Esophagus (tissue), 2 donors: Measurements from ENCODE around the gene MYL3. TPM values are rescaled to one million over a fixed set of nuclear protein-coding genes. Genes with fewer than 3 reads are reported as not detected.

Experiments used
- H3K27ac ChIP-seq, 2 donors: one replicate each; pipeline ENCODE4 v1.5.1; 2013; ENCODE audit warnings: low read depth in 2 of 2, mild to moderate bottlenecking in 2 of 2, inconsistent platforms in 1 of 2, low read length in 1 of 2, moderate library complexity in 1 of 2
- H3K27me3 ChIP-seq, 2 donors: one replicate each; pipeline ENCODE4 v1.6.1; 2013; ENCODE audit warnings: low read length in 2 of 2, control low read depth in 1 of 2, mild to moderate bottlenecking in 1 of 2; ENCODE audit not compliant: insufficient read depth in 2 of 2, control insufficient read depth in 1 of 2
- H3K36me3 ChIP-seq, 2 donors: one replicate each; pipeline ENCODE4 v1.6.1; 2013; ENCODE audit warnings: low read length in 1 of 2; ENCODE audit not compliant: control insufficient read depth in 2 of 2, insufficient read depth in 2 of 2
- H3K4me1 ChIP-seq, 2 donors: one replicate each; pipeline ENCODE4 v1.6.1; 2013; ENCODE audit warnings: low read length in 1 of 2; ENCODE audit not compliant: control insufficient read depth in 2 of 2, insufficient read depth in 2 of 2
- H3K4me3 ChIP-seq, 2 donors: one replicate each; pipeline ENCODE4 v1.5.1; 2013; ENCODE audit warnings: low read length in 2 of 2, mild to moderate bottlenecking in 2 of 2, low read depth in 1 of 2, moderate library complexity in 1 of 2
- H3K9me3 ChIP-seq, 2 donors: one replicate each; pipeline ENCODE4 v1.6.1; 2013; ENCODE audit warnings: mild to moderate bottlenecking in 2 of 2, low read depth in 1 of 2, low read length in 1 of 2, moderate library complexity in 1 of 2; ENCODE audit not compliant: control insufficient read depth in 2 of 2, insufficient read depth in 1 of 2
- WGBS, 2 donors: extraction: QIAGEN DNeasy Blood & Tissue Kit; methylation state at CpG; one replicate each; pipeline ENCODE4 v1.1.7; 2013; 5-methylcytosine and 5-hydroxymethylcytosine counted together
- polyA plus RNA-seq, 2 donors: library from polyadenylated mRNA; stranded (reverse); fragments of 200-250 nt; gene quantifications; one replicate each; pipeline ENCODE4 v1.2.3, GENCODE V29; 2013
- donor health status: healthy with polysubstance abuse.
- donor health status: Bipolar disorder and iron deficiency.

MYL3 gene
- polyA plus RNA-seq, 2 donors: 0.67 to 0.87 TPM

DNA sequence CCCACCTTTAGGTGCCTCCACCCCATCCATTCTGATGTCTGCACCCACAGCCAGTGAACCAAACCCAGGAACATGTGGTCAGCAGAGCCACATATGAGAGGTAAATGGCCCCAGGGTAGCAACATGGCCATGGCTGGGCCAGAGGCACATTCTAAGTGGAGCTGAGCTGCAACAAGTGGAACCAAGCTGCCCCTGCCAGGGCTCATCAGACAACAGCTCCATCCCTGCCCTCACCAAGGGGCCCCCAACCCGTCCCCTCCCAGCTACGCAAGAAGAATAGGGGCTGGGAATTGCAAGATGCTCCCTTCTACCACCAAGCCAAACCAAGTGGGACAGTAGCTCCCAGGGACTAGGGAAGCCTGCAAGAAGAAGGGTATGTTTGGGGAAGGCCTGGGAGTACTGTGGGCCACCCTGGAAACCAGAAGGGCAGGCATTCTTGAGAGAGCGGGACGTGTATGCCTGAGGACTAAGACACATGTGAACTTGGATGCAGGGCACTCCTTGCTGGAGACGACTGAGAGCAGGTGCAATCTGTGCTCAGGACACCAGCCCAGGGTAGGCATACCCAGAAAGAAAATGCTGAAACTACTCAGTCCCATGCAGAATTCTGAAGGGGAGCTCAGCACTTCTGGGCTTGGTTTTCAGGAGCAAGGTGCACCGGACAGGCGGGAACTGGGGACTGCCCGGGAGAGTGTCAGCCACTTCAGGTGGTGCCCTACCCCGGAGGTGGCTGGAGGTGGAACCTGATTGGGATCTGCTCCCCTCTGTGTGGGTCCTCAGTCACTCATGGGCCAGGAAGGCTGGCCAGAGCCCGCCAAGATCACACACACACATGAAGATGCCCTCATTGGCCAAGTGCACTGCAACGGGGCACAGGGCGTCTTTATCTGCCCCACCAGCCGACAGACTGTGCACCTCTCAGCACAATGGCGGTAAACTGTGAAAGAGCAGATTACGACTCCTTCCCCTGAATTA, 9.5 kb downstream of the MYL3 start:
- H3K27ac ChIP-seq: no peak overlapping the region
- H3K4me1 ChIP-seq: no peaks in the 10 kb centered on the region
- H3K9me3 ChIP-seq: no peaks in the 10 kb centered on the region
- WGBS, 2 donors: 87 to 89% methylated on average over 15 of the region's 15 CpGs
- no peaks in the 10 kb centered on the region for H3K27me3 ChIP-seq
- H3K4me3 ChIP-seq: no peak overlapping the region
- no peaks in the 10 kb centered on the region for H3K36me3 ChIP-seq

DNA sequence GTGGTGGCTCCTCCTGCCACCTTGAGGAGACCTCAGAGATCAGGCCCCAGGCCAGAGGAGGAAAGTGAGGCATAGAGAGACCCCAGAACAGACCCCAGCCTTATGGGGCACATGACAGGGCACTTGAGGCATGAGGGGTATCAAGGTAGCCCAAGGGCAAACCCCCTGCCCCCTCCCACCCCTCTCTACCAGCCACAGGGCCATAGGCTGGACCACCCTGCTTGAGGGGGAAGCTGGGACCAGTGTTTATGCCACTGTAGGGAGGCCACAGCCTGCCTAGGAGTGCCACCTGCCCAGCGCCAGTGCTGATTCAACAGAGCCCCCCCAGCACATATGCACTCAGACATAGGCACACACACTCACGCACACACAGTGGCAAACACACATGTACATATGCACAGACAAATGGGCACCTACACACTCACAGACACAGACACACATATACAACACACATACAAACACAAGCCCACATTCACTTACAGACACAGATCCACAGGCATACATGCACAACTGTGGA, 10.3 kb downstream of the MYL3 start:
- H3K27me3 ChIP-seq: no peaks in the 10 kb centered on the region
- H3K4me3 ChIP-seq: no peak overlapping the region
- no peaks in the 10 kb centered on the region for H3K36me3 ChIP-seq
- H3K27ac ChIP-seq: no peak overlapping the region
- no peaks in the 10 kb centered on the region for H3K9me3 ChIP-seq
- no peaks in the 10 kb centered on the region for H3K4me1 ChIP-seq
- 94 to 96% methylated on average over 2 of the region's 2 CpGs for WGBS, 2 donors

DNA sequence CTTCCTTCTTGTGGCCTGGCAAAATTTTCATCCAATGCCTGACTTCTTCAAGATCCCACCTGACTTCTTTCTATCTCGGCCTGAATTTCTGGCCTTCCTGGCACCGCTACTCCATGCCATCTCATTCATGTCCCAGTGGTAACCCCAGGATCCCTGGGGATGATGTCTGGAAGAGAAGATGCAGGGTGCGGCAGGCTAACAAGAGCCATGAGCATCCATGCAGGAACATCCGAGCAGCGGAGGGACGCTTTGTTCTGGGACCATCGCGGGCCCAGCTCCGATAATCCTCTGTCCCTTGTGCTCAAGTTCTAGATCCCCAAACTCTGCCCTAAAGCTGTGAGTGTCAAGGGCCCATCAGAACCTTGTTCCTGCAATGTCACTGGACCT, 10.9 kb downstream of the MYL3 start:
- Histone ChIP-seq H3K27me3 (no peaks in the 10 kb centered on the region), H3K4me1 (no peaks in the 10 kb centered on the region), H3K36me3 (no peaks in the 10 kb centered on the region), H3K27ac (no peak overlapping the region), H3K9me3 (no peaks in the 10 kb centered on the region), H3K4me3 (no peak overlapping the region)
- 92 to 93% methylated on average over 9 of the region's 9 CpGs for WGBS, 2 donors

DNA sequence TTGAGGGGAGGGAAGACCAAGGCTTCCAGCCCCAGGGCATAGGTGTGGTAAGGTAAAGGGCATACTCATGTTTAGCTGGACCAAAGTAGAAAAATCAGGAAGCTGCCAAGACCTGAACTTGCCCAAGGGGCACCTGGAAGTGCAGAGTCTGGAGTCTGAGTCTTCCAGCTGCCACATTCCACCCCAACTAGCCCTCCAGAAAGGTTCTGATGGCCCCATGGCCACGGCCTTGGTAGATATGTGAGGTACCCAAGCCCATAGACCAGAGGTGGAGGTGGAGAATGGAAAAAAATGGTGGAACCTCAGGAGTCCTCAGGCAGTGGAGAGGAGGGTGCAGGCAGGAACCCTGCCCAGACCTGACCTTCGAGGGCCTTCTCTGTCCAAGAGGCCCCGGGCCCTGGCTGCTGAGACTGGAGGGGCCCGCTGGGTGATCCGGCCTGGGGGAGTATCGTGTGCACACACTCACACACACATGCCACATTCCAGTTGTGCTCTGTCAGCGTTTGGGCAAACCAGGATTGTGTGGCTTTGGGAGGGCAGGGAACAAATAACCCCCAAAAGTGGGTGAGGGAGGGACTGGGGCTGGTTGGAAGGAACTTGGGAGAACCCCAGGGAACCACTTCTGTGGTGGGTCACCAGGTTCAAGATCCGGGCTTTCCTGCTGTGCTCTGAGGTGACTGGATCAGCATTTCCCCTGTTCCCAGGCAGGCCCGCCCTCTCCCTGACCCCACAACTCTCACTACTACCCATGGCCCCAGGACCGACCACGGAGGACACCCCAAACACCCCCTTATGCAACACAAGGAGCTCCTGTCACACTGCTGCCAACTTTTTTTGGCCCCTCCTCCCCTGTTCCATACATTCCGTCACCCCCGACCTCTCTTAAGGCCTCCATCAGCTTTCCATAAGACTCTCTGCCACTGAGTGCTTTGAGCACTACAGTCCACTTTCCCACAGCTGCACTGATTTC, 11.6 kb downstream of the MYL3 start:
- WGBS, 2 donors: 80 to 90% methylated on average over 13 of the region's 13 CpGs
- no peak overlapping the region for H3K27ac ChIP-seq
- peaks cover 0 to 1% of the 10 kb centered on the region in 2 donors for H3K4me1 ChIP-seq
- no peak overlapping the region for H3K4me3 ChIP-seq
- no peaks in the 10 kb centered on the region for H3K36me3 ChIP-seq
- no peaks in the 10 kb centered on the region for H3K27me3 ChIP-seq
- H3K9me3 ChIP-seq: no peaks in the 10 kb centered on the region

DNA sequence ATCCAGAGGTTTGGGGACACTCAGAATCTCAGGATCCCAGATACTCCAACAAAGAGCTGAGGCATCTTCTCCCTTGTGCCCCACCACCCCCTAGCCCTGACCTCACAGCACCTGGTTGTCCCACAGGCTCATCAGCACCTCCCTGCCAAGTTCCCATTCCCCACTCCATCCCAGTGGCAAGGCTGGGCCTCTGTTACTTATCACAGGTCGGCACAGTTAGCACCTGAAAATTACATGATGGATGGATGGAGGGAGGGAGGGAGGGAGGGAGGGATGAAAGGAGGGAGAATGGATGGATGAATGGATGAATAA, 12.8 kb downstream of the MYL3 start:
- H3K27ac ChIP-seq: no peak overlapping the region
- WGBS, 2 donors: 67 to 71% methylated on average over 1 of the region's 1 CpG
- peaks cover 2 to 5% of the 10 kb centered on the region in 2 donors for H3K4me1 ChIP-seq
- no peaks in the 10 kb centered on the region for H3K9me3 ChIP-seq
- H3K4me3 ChIP-seq: no peak overlapping the region
- H3K27me3 ChIP-seq: no peaks in the 10 kb centered on the region
- no peaks in the 10 kb centered on the region for H3K36me3 ChIP-seq

DNA sequence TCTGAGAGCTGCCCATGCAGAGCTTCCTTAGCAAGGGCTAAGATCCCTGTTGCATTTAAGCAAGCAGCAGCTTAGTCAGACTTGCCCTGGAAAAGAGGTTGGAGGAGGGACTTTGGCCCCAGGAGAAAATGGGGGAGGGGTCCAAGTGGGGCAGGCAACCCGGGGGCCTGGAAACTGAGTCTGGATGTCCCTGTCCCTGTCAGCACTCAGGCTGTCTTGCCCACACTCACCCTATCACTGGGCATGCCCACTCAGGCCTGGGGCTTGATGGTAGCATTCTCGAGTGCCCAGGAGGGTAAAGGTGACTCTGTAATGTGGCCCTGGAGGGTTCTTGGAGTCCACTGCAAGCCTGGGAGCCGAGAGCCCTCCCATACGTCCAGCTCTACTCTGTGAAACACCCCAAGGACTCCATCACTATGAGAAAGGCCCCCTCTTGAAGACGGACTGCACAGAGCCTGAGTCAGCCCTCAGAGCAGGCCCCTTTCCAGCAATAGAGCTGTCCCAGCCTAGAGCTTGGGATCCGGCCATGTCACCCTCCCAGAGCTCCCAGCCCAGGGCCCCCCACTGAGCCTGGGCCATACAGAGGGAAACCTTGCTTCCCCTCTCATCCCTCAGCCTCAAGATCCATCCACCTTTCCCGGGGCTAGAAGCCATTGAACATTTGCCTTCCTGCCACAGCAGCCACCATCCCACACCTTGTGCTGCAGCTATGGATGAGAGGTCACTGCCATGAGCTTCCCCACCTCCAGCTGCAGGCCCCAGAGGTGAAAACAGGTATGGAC, 13.4 kb downstream of the MYL3 start:
- H3K9me3 ChIP-seq: no peaks in the 10 kb centered on the region
- H3K36me3 ChIP-seq: no peaks in the 10 kb centered on the region
- H3K27me3 ChIP-seq: no peaks in the 10 kb centered on the region
- no peak overlapping the region for H3K27ac ChIP-seq
- WGBS, 2 donors: 78% methylated on average over 7 of the region's 7 CpGs
- H3K4me3 ChIP-seq: no peak overlapping the region
- peaks cover 2 to 5% of the 10 kb centered on the region in 2 donors for H3K4me1 ChIP-seq

DNA sequence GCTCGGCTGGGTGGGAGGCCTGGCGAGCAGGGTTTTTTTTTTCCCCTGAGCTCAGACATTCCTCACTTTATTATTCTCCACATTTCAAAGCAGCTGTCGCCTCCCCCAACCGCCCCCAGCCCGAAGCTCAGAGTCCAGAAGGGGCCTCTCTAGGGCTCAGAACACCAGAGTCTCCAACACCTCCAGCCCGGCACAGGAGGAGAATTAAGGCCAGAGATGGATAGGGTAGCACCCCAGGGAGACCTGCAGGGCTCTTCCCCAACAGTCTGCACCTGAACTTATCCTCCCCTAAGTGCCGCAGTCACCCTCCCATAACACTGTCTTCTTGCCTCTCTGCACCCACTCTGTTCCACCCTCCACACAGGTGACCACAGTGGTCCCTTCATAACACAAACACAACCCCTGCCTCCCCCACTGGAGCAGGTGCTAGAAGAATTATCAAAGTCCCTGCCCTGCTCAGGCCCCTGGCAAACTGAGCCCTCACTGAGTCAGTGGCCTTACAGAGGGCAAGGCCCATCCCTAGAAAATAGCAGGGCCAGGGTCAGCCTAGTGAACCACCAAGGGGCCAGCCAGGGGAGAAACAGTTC, 14.1 kb downstream of the MYL3 start:
- peaks cover 2 to 5% of the 10 kb centered on the region in 2 donors for H3K4me1 ChIP-seq
- 86 to 93% methylated on average over 7 of the region's 7 CpGs for WGBS, 2 donors
- H3K9me3 ChIP-seq: no peaks in the 10 kb centered on the region
- H3K27ac ChIP-seq: no peak overlapping the region
- no peak overlapping the region for H3K4me3 ChIP-seq
- no peaks in the 10 kb centered on the region for H3K27me3 ChIP-seq
- no peaks in the 10 kb centered on the region for H3K36me3 ChIP-seq

DNA sequence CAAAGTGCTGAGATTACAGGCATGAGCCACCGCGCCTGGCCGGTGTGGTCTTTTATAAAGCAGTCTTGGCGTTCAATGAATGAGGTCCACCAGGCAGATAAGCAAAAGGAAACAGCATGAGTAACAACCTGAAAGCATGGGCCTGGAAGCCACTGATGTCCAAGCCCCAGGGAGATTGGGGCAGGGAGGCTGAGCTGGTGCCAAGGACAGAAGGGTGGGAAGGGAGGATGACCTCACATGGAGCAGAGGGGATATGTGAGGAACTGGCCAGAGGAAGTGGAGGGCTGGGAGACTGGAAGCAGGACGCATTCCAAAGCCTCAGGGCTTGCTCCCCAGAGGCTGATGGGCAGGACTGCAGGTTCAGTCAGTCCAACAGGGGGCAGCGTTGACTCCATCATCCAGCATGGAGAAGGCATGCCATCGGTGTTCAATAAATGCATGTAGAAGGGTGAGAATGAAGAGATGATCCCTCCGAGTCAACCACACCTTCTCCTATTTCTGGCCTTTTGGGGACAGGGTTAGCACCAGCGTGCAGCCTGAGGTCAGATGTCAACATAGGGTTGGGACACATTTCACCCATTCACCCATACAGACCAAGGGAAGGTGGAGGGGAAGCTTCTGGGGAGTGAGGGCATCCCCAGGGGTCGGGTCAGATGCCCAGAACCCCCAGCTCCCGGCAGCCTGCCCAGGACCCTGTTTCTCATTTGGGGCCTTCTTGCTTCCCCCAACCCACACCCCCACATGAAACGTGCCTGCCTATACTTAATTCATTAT, 14.8 kb downstream of the MYL3 start:
- H3K27me3 ChIP-seq: no peaks in the 10 kb centered on the region
- 76 to 79% methylated on average over 12 of the region's 12 CpGs for WGBS, 2 donors

More for the DNA sequence above, 14.8 kb downstream of the MYL3 start:
- H3K9me3 ChIP-seq: no peaks in the 10 kb centered on the region
- no peak overlapping the region for H3K4me3 ChIP-seq
- no peak overlapping the region for H3K27ac ChIP-seq
- H3K4me1 ChIP-seq: peaks cover 2 to 5% of the 10 kb centered on the region in 2 donors
- H3K36me3 ChIP-seq: no peaks in the 10 kb centered on the region
